Cardiac fibroblast (primary cell): ENCODE data around the gene PIEZO2.
"Not testable (repeated sequence)": the region's sequence is repeated elsewhere in the genome, so short reads cannot be mapped to it uniquely, and the experiment has no call there.

Source experiments
- DNase-seq, 2 donors: peaks; one replicate each; pipeline versions ENCODE4 v3.0.0 to v3.0.0-alpha.2; 2010; ENCODE audit warnings: low read depth in 2 of 2
- H3K4me3 ChIP-seq, 2 donors: replicated peaks in 1 of 2; 1 replicate in 1 of 2; 2 replicates in 1 of 2; pipeline ENCODE4 v1.5.1; 2011; ENCODE audit warnings: low read depth in 2 of 2, low read length in 2 of 2, mild to moderate bottlenecking in 2 of 2, moderate library complexity in 1 of 2
- CTCF ChIP-seq: IDR thresholded peaks from one replicate; pipeline ENCODE4 v1.5.1; 2011; ENCODE audit warnings: low read depth, mild to moderate bottlenecking, low read length, inconsistent platforms

PIEZO2 gene

DNA sequence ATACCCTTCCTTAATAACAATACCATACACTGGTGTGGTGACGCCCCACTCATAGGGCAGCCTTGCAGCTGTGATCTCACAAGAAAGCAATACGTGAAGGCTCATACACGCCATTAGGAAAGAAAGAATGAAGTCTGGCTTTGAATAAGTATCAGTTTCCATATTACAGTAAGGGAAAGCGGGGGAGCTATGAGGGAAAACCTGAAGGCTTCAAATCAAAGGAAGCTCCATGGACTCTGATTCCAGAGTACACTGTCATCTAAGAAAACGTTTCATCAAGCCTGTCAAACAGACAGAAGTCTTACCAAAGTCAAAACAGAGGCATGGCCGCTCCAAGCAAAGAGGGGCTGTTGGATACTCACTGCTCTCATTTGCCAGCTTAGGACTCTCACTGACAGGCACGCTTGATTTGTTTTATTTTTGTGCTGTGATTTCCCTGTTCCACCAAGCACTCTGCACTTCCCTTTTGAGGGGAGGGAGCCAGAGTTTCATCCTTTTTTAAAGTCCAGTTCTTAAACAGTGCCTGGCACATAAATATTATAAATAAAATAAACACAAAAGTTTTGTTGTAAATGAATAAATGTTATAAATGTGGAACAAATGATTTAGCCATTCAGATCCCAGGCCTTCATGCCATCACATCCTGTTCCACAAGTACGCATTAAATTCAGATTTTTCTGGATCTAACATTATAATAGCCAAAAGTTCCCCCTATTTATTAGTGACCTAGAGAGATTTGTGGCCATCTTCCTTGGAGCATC is 221.2 kb downstream of the PIEZO2 start:
- peak; percentile 14 to 32 for DNase-seq
- H3K4me3 ChIP-seq = no peak overlapping the region
- no peak for TF ChIP-seq CTCF

DNA sequence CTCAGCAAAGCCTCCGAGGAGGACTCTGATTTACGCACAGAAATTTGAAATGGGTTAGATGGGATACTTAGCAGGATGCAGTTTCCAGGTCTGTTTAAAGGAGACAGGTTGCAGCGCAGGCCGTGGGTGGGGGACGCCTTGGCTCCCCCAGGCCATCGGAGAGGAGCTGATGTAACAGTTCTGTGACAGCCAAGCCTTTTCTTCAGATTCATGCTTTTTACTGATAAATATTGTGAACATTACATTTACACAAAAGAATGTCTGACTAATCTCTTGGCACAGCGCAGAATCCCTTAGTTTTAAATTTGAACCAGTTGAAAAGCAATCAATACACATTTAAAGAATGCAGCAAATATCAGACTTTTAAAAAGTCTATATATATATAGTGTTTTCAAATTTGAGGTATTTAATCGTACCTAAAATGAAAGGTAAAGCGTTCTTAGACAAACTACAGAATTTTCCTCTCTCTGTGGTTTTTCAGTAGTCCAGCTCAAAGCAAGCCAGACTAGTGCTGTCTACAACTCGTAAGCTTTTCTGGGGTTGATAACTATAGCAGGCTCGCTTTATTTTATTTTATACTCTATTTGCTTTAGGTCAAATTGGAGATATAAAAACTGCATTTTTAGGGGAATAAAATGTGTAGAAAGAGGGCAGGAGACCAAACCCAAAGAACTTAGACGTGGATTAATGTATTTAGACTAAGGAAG is 221.9 kb downstream of the PIEZO2 start:
- peak overlapping the region in 1 of 2 donors; percentile 25 for H3K4me3 ChIP-seq
- DNase-seq = peak; percentile 73 to 84
- TF ChIP-seq CTCF = no peak

- no peak for TF ChIP-seq CTCF
- H3K4me3 ChIP-seq = peak overlapping the region in 1 of 2 donors; percentile 27
- peak; percentile 54 to 76 for DNase-seq
These were observed 222.7 kb downstream of the PIEZO2 start for GRCh38 chr18:10926621-10927161.

DNA sequence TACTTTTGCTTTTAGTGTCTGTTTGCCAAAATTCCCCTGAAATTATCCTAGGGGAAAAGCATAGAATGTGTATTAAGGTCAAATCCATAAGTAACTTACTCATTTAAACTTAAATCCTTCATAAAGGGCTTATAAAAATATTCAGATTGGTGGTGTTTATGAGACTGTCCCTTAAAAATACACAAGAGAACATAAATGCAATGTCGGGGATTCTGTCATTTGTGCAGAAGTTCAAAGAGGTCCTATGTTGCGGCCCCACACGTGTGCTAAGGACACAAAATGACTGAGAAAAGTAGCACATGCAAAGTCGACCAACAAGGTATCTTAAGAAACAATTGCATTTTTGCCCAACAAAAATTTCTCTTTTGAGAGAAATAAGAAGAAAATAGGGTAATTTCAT is 225.1 kb downstream of the PIEZO2 start:
- no peak overlapping the region for H3K4me3 ChIP-seq
- DNase-seq = no peak
- TF ChIP-seq CTCF = no peak

GRCh38 chr18:10923551-10924070 is 225.8 kb downstream of the PIEZO2 start:
- TF ChIP-seq CTCF = no peak
- peak; percentile 20 to 41 for DNase-seq
- no peak overlapping the region for H3K4me3 ChIP-seq

- DNase-seq = no peak
These were observed 226.2 kb downstream of the PIEZO2 start for GRCh38 chr18:10923141-10923540.

DNA sequence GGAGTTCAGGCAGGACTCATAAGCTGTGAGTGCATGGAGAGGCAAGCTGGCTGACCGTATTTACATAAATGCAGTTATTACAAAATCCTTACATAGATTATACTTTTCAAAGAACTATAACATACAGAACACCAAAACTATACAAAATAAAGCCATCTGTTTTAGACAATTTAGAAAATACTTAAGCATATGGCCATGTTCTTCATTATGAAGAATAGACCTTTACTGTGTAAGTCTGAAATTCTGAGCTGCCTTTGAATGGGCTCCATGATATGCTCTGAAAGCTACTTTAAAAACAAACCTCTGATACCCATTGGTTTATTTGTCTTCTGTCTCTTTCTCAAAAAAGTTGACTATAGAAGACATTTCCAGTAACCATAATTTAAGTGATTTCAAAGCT is 226.7 kb downstream of the PIEZO2 start:
- H3K4me3 ChIP-seq, DNase-seq: not testable (repeated sequence)

More at GRCh38 chr18:10923141-10923540, 226.2 kb downstream of the PIEZO2 start:
- no peak for TF ChIP-seq CTCF
- no peak overlapping the region for H3K4me3 ChIP-seq

- H3K4me3 ChIP-seq, DNase-seq: not testable (repeated sequence)
These were observed 229.1 kb downstream of the PIEZO2 start for GRCh38 chr18:10920309-10920708.
